Endothelial cell of umbilical vein (primary cell): Measurements from ENCODE around the gene OPRM1. TPM values are rescaled to one million over a fixed set of nuclear protein-coding genes. Genes with fewer than 3 reads are reported as not detected.

Source experiments
- BruUV-seq: library from RNA; stranded (reverse); fragments of 400-500 nt; replicated peaks from 2 replicates; lab custom pipeline; 2021; lab: Mats Ljungman, UMichigan
- CTCF ChIA-PET: fragments of 300-600, 350-600 bp; sonication (Branson Sonifier 250); formaldehyde crosslinking; loops from one replicate; lab custom pipeline; 2021; ENCODE audit warnings: antibody characterized with exemption, inconsistent platforms; lab: Charles Lee
- POLR2A ChIA-PET: fragments of 300-600, 350-600 bp; sonication (Branson Sonifier 250); formaldehyde crosslinking; loops from one replicate; lab custom pipeline; 2021; ENCODE audit warnings: antibody characterized with exemption, inconsistent platforms; lab: Charles Lee
- DNase-seq: peaks from one replicate; pipeline ENCODE4 v3.0.0-alpha.2; 2011; ENCODE audit warnings: low read depth, low spot score
- FAIRE-seq: peaks from 2 replicates; lab custom pipeline; 2011; peaks lifted over from hg19 to GRCh38; lab: Jason Lieb, UNC
- H2AFZ ChIP-seq: 2 replicates; pipeline ENCODE4 v1.6.0; 2012; ENCODE audit warnings: low read depth, low read length, control low read depth, inconsistent platforms
- H3K27ac ChIP-seq: 2 replicates; pipeline ENCODE4 v1.5.1; 2011; ENCODE audit warnings: low read depth, mild to moderate bottlenecking, control low read depth, low read length, moderate library complexity; ENCODE audit not compliant: insufficient read depth
- H3K27me3 ChIP-seq, 2 experiments: 2 replicates each; pipeline versions ENCODE4 v1.6.0 to v1.6.1; 2011; ENCODE audit warnings: low read length in 2 of 2, mixed read lengths in 1 of 2; ENCODE audit not compliant: control insufficient read depth in 2 of 2, insufficient read depth in 2 of 2
- H3K36me3 ChIP-seq, 2 experiments: 2 replicates in 1 of 2; 3 replicates in 1 of 2; pipeline ENCODE4 v1.5.1; 2011; ENCODE audit warnings: low read length in 2 of 2, mild to moderate bottlenecking in 1 of 2, moderate library complexity in 1 of 2; ENCODE audit not compliant: control insufficient read depth in 2 of 2, insufficient read depth in 2 of 2; ENCODE audit errors: extremely low read depth in 1 of 2
- H3K4me1 ChIP-seq: 3 replicates; pipeline ENCODE4 v1.5.1; 2011; ENCODE audit warnings: mild to moderate bottlenecking, low read length; ENCODE audit not compliant: control insufficient read depth, insufficient read depth; ENCODE audit errors: extremely low read depth
- H3K4me2 ChIP-seq: 2 replicates; pipeline ENCODE4 v1.6.1; 2011; ENCODE audit warnings: low read length, control low read depth, mixed read lengths; ENCODE audit not compliant: insufficient read depth
- H3K4me3 ChIP-seq, 3 experiments: fragments of 200-600 bp in 1 of 3; sonication (generic), shearing (Covaris generic) in 1 of 3; replicated peaks in 1 of 3; 2 replicates each; pipeline ENCODE4 v1.5.1; 2011 to 2016; ENCODE audit warnings: control low read depth in 3 of 3, low read length in 3 of 3, mild to moderate bottlenecking in 2 of 3, inconsistent platforms in 1 of 3, low read depth in 1 of 3, moderate library complexity in 1 of 3; ENCODE audit not compliant: insufficient read depth in 1 of 3
- H3K79me2 ChIP-seq: 2 replicates; pipeline ENCODE4 v1.6.0; 2012; ENCODE audit warnings: low read length, inconsistent platforms; ENCODE audit not compliant: control insufficient read depth, insufficient read depth
- H3K9ac ChIP-seq: replicated peaks from 2 replicates; pipeline ENCODE3; 2011; ENCODE audit warnings: low read length, control low read depth; ENCODE audit not compliant: insufficient read depth; ENCODE audit errors: extremely low read depth
- H3K9me1 ChIP-seq: replicated peaks from 3 replicates; pipeline ENCODE4 v1.6.0; 2011; ENCODE audit warnings: mild to moderate bottlenecking, low read length; ENCODE audit not compliant: control insufficient read depth, insufficient read depth; ENCODE audit errors: extremely low read depth
- H3K9me3 ChIP-seq: replicated peaks from 2 replicates; pipeline ENCODE4 v1.5.1; 2012; ENCODE audit warnings: low read length, inconsistent platforms; ENCODE audit not compliant: control insufficient read depth, insufficient read depth
- H4K20me1 ChIP-seq: replicated peaks from 2 replicates; pipeline ENCODE3; 2011; ENCODE audit warnings: mild to moderate bottlenecking, low read length; ENCODE audit not compliant: control insufficient read depth, insufficient read depth; ENCODE audit errors: extremely low read depth
- CTCF ChIP-seq, 2 donors: IDR thresholded peaks; 1 replicate in 1 of 2; 2 replicates in 1 of 2; pipeline ENCODE4 v1.5.1; 2011; ENCODE audit warnings: low read length in 2 of 2, mild to moderate bottlenecking in 2 of 2, moderate library complexity in 2 of 2, control low read depth in 1 of 2, inconsistent platforms in 1 of 2, low read depth in 1 of 2; ENCODE audit not compliant: insufficient read depth in 1 of 2; ENCODE audit errors: extremely low read depth in 1 of 2
- EZH2 ChIP-seq: IDR thresholded peaks from 2 replicates; pipeline ENCODE4 v1.6.1; 2012; ENCODE audit warnings: borderline replicate concordance, low read depth, mild to moderate bottlenecking, moderate library complexity, low read length, inconsistent platforms; ENCODE audit not compliant: severe bottlenecking
- FOS ChIP-seq: IDR thresholded peaks from 2 replicates; pipeline ENCODE4 v1.6.1; 2011; ENCODE audit warnings: mild to moderate bottlenecking, low read length, moderate library complexity, borderline replicate concordance; ENCODE audit not compliant: insufficient read depth
- GATA2 ChIP-seq: IDR thresholded peaks from 2 replicates; pipeline ENCODE4 v1.7.0; 2011; ENCODE audit warnings: low read depth, mild to moderate bottlenecking, moderate library complexity, mixed read lengths, low read length; ENCODE audit not compliant: insufficient read length, insufficient read depth
- JUN ChIP-seq: IDR thresholded peaks from 2 replicates; pipeline ENCODE4 v1.6.1; 2011; ENCODE audit warnings: borderline replicate concordance, low read depth; ENCODE audit not compliant: insufficient read length, insufficient read depth
- MAX ChIP-seq: IDR thresholded peaks from 2 replicates; pipeline ENCODE4 v1.6.1; 2011; ENCODE audit not compliant: insufficient read depth, insufficient read length
- MYC ChIP-seq: IDR thresholded peaks from one replicate; pipeline ENCODE4 v1.6.1; 2011; ENCODE audit warnings: mild to moderate bottlenecking, low read depth, low read length
- POLR2A ChIP-seq: IDR thresholded peaks from 2 replicates; pipeline ENCODE4 v1.6.1; 2012; ENCODE audit warnings: low read depth, mild to moderate bottlenecking, control low read depth, low read length
- POLR2AphosphoS5 ChIP-seq: IDR thresholded peaks from 2 replicates; pipeline ENCODE4 v1.6.1; 2012; ENCODE audit warnings: low read depth, mild to moderate bottlenecking, control low read depth, low read length, moderate library complexity; ENCODE audit not compliant: insufficient read depth
- dilution Hi-C: fragments of 300-500 bp; cut with MboI; formaldehyde crosslinking; loops from one replicate; pipeline ENCODE4 v1.15.0; 2019; ENCODE audit warnings: low sequenced_read_pairs; ENCODE audit not compliant: extremely low pct_ligation_motif_present
- intact Hi-C: fragments of 100-400 bp; cut with micrococcal nuclease; formaldehyde crosslinking; loops from one replicate; pipeline ENCODE4 v1.10.0; 2022
- polyA plus RNA-seq, 4 experiments: library from polyadenylated mRNA; depleted of rRNA in 3 of 4; stranded (reverse) in 3 of 4; unstranded in 1 of 4; fragments of >200 nt; gene quantifications; 2 replicates each; pipeline versions ENCODE4 v1.2.1 to v1.2.3, GENCODE V29; 2011 to 2012; ENCODE audit warnings: missing spikeins in 1 of 4
- total RNA-seq: library from RNA; stranded (reverse); gene quantifications from 2 replicates; pipeline ENCODE4 v1.2.3, GENCODE V29; 2021

Gene OPRM1
- total and polyA plus RNA-seq, 2 donors (not counting 3 experiments of a cell fraction or from before 2014, with no cell fraction given), result not detected

GRCh38 chr6:154261688-154262397 is 222.8 kb downstream of the OPRM1 start:
- dilution Hi-C loops, result no loop called here
- Histone ChIP-seq H3K9ac (no peak overlapping the region), H3K27ac (no peak overlapping the region), H3K79me2 (no peaks in the 10 kb centered on the region), H3K4me1 (no peaks in the 10 kb centered on the region), H3K4me3 (no peak overlapping the region), H3K4me2 (no peak overlapping the region), H3K36me3 (no peaks in the 10 kb centered on the region), H3K9me1 (no peaks in the 10 kb centered on the region), H2AFZ (no peak overlapping the region), H4K20me1 (no peaks in the 10 kb centered on the region), H3K9me3 (no peaks in the 10 kb centered on the region), H3K27me3 (no peaks in the 10 kb centered on the region)
- DNase-seq (no peak), FAIRE-seq (no peak)
- POLR2A ChIA-PET, result no interaction called here
- intact Hi-C loops, result no loop called here
- CTCF ChIA-PET, result interaction anchor here (0.7 to 1.0 kb wide), 2 partner anchors 12 to 15 kb away, joined by 3 to 4 read pairs; no protein-coding TSS in a partner anchor
- no peak for TF ChIP-seq MYC
- TF ChIP-seq POLR2AphosphoS5, result no peak
- TF ChIP-seq GATA2, result no peak
- TF ChIP-seq EZH2, result no peak
- no peak for TF ChIP-seq FOS
- no peak for TF ChIP-seq CTCF (IDR thresholded peaks at IDR 0.05; ENCODE audit: extremely low read depth in 1 of 2, insufficient read depth in 1 of 2, low read depth in 1 of 2, low read length in 2 of 2)
- no peak for TF ChIP-seq POLR2A
- no peak for TF ChIP-seq MAX
- no peak for TF ChIP-seq JUN
- no TSS peak for BruUV-seq
